ENCODE data around the gene SLC12A1.

DNA sequence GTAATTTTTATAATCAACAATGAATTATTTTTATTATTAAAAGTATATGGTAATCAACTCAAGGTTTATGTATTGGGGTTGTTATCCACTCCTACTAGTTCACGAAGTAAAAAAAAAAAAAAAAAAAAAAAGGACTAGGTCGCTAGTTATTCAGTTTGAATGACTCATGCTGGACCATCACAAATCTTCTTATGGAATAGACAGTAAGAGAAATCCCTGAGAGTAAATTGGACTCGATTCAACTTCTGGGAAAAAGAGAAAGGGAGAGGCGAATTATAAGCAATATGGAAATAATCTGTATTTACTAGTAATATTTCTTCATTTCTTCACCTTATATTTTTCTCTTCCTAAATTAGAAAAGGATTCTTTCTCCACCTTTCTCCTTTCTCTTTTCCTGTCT, 30.0 kb upstream of the SLC12A1 start:
- no peak for TF ChIP-seq POLR2A (IDR thresholded peaks at IDR 0.05)
- TF ChIP-seq, protein P1, sequence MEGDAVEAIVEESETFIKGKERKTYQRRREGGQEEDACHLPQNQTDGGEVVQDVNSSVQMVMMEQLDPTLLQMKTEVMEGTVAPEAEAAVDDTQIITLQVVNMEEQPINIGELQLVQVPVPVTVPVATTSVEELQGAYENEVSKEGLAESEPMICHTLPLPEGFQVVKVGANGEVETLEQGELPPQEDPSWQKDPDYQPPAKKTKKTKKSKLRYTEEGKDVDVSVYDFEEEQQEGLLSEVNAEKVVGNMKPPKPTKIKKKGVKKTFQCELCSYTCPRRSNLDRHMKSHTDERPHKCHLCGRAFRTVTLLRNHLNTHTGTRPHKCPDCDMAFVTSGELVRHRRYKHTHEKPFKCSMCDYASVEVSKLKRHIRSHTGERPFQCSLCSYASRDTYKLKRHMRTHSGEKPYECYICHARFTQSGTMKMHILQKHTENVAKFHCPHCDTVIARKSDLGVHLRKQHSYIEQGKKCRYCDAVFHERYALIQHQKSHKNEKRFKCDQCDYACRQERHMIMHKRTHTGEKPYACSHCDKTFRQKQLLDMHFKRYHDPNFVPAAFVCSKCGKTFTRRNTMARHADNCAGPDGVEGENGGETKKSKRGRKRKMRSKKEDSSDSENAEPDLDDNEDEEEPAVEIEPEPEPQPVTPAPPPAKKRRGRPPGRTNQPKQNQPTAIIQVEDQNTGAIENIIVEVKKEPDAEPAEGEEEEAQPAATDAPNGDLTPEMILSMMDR (IDR thresholded peaks at IDR 0.05) = no peak

Measured in right lobe of liver (tissue), 4 donors.